Upper lobe of left lung (tissue), 4 donors: ENCODE results near the gene CETN2.

ENCODE experiments used
- EP300 ChIP-seq, 4 donors: sonication (generic); formaldehyde crosslinking; IDR thresholded peaks; one replicate each; pipeline ENCODE4 v1.5.1; 2017; ENCODE audit warnings: antibody characterized with exemption in 4 of 4, control low read depth in 2 of 4
- POLR2A ChIP-seq, 4 donors: fragments of 450-650 bp; IDR thresholded peaks; one replicate each; pipeline ENCODE4 v1.5.1; 2016 to 2017; ENCODE audit warnings: antibody characterized with exemption in 4 of 4, mild to moderate bottlenecking in 2 of 4
- POLR2AphosphoS5 ChIP-seq, 2 donors: sonication (generic); formaldehyde crosslinking; IDR thresholded peaks; one replicate each; pipeline ENCODE4 v1.5.1; 2017; ENCODE audit warnings: antibody characterized with exemption in 2 of 2
- TF ChIP-seq, protein P1 (sequence below), 6 experiments: fragments of 450-650 bp in 4 of 6; fragments of 200-600 bp in 2 of 6; sonication (generic) in 2 of 6; IDR thresholded peaks; one replicate each; pipeline ENCODE4 v1.5.1; 2016 to 2019; ENCODE audit warnings: antibody characterized with exemption in 6 of 6

DNA sequence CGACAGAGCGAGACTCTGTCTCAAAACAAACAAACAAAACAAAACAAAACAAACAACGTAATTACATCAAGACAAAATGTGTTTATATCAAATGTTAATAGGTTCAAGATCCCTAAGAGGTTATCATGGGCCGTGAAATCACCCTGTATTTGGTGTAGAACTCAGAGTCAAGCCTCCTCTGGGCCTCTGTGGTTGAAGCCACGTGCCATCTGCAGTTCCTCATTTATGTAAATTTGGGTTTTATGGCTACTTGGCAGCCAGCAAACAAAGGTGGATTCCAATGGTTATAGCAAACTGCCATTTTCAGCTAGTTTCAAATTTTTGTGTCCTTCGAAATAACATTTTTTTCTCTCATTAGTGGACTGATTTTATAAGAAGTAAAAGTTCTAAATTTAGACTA is 16.7 kb upstream of the CETN2 start:
- TF ChIP-seq, protein P1, sequence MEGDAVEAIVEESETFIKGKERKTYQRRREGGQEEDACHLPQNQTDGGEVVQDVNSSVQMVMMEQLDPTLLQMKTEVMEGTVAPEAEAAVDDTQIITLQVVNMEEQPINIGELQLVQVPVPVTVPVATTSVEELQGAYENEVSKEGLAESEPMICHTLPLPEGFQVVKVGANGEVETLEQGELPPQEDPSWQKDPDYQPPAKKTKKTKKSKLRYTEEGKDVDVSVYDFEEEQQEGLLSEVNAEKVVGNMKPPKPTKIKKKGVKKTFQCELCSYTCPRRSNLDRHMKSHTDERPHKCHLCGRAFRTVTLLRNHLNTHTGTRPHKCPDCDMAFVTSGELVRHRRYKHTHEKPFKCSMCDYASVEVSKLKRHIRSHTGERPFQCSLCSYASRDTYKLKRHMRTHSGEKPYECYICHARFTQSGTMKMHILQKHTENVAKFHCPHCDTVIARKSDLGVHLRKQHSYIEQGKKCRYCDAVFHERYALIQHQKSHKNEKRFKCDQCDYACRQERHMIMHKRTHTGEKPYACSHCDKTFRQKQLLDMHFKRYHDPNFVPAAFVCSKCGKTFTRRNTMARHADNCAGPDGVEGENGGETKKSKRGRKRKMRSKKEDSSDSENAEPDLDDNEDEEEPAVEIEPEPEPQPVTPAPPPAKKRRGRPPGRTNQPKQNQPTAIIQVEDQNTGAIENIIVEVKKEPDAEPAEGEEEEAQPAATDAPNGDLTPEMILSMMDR (IDR thresholded peaks at IDR 0.05), result no peak
- TF ChIP-seq POLR2AphosphoS5 (IDR thresholded peaks at IDR 0.05) (no peak), EP300 (IDR thresholded peaks at IDR 0.05) (no peak), POLR2A (IDR thresholded peaks at IDR 0.05) (no peak)
